ENCODE data around the gene AAMDC. TPM values are rescaled to one million over a fixed set of nuclear protein-coding genes. Genes with fewer than 3 reads are reported as not detected.
"Not testable (repeated sequence)": the region's sequence is repeated elsewhere in the genome, so short reads cannot be mapped to it uniquely, and the experiment has no call there.

AAMDC gene
- total RNA-seq, 1 donor from 2014 or later: 56.4 TPM

DNA sequence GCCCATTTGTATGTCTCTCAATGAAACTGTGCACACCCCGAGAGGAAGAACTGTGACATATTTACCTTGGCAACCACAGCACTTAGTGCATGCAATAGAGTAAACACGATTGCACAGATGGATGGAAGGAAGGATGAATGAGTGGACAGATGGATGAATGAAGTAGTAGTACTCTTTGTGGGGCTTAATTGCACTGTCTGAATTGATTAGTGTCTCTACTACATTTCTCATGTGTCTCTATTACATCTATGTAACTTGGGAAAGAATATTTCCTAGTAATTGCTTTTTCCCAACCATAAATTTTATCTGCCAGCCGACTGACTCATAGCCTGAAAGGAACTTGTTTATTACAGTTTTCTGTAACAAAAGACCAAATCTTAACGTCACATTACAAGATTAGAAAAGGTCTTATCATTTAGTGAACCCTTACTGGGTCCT, 69.7 kb downstream of the AAMDC start:
- Histone ChIP-seq H3K36me3 (peaks cover 13 to 29% of the 10 kb centered on the region in 2 donors), H3K27ac (peak overlapping the region in 1 of 2 donors; percentile 5)
- H3K9me3 ChIP-seq; H3K4me3 ChIP-seq; H3K4me1 ChIP-seq; H3K27me3 ChIP-seq; intact Hi-C loops (cut with DNase I); DNase-seq (ENCODE audit: low spot score in 2 of 2): not testable (repeated sequence)

DNA sequence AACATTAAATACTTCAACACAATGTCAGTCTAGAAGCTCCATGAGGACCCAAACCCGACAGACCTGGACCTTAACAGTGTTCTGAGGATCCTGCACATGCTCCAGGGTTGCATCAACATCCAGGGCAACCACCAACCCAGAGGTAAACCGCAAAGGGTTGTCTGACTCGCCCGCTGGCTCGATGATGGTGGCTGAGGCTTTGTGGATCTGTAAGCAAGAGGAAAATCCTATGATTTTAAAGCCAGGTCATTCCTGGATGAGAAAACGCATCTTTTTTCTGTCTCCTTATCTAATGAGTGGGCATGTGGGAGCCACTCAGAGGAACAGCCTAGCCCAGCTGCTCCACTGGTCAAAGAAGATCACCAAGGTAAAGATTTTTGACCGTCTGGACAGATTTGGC, 70.3 kb downstream of the AAMDC start:
- H3K4me1 ChIP-seq; DNase-seq (ENCODE audit: low spot score in 2 of 2); H3K27me3 ChIP-seq; H3K4me3 ChIP-seq; H3K9me3 ChIP-seq; intact Hi-C loops (cut with DNase I): not testable (repeated sequence)
- H3K36me3 ChIP-seq: peaks cover 7 to 23% of the 10 kb centered on the region in 2 donors
- peak overlapping the region in 1 of 2 donors; percentile 5 for H3K27ac ChIP-seq

DNA sequence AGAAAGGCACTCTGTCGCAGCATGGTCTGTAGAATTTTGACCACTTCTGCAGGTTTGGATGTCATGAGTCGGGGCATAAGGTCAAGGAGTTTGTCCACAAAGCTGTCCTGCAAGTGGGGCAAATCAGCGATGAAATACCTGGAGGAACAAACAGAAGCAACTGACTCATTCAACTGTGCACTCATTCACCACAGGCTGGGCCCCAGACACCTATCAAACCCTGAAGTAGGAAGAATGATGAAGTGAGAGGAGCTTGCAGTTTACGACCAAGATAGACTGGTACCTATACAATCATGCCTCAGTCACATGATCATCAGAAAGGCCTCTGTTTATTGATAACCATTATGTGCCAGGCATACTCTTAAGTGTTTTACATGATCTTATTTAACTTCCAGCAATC, 70.8 kb downstream of the AAMDC start:
- H3K4me3 ChIP-seq; H3K9me3 ChIP-seq; DNase-seq (ENCODE audit: low spot score in 2 of 2); H3K27ac ChIP-seq; intact Hi-C loops (cut with DNase I); H3K4me1 ChIP-seq; H3K27me3 ChIP-seq: not testable (repeated sequence)
- H3K36me3 ChIP-seq: peaks cover 4 to 19% of the 10 kb centered on the region in 2 donors

DNA sequence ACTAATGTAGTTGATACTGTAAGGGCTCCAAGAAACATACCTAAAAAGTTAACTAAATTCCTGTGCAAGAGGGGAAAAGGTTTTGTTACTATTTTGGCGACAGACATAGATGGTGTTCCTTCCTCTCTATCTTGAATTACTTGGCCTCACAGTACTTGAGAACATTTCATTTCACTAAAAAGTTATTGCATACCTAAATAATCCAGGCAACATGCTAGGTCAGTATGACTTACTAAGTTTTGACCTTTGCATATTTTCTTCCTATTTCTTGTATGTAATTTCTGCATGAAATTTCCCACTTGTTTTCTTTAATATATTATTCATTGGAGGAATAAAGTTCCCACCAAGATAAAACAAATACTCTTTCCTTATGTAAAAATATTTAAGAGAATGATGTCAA, 74.0 kb downstream of the AAMDC start:
- intact Hi-C loops (cut with DNase I); H3K9me3 ChIP-seq; DNase-seq (ENCODE audit: low spot score in 2 of 2); H3K4me3 ChIP-seq; H3K27ac ChIP-seq; H3K4me1 ChIP-seq; H3K27me3 ChIP-seq: not testable (repeated sequence)
- peaks cover 9 to 21% of the 10 kb centered on the region in 2 donors for H3K36me3 ChIP-seq

DNA sequence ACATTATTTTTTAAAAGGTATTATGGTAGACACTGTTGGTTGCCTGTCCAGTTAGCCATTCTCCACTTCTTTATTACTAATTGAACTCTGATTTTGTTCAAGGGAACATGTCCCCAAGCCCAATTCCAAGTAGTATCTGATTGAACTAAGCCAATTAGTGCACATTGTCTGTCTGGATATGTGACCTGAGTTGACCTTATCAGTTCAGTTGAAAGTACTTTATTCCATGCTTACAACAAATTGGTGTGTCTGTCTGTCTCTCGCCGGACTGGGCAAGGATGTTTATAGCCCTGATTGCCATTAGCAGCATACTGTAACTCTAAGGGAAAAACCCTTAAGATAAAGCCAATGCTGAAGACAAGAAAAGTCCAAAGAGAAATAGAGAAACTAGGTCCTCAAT, 87.9 kb downstream of the AAMDC start:
- no peak for DNase-seq (ENCODE audit: low spot score in 2 of 2)
- Histone ChIP-seq H3K36me3 (peaks cover 3 to 9% of the 10 kb centered on the region in 2 donors), H3K27ac (no peak overlapping the region), H3K4me1 (no peaks in the 10 kb centered on the region), H3K9me3 (no peaks in the 10 kb centered on the region), H3K27me3 (no peaks in the 10 kb centered on the region), H3K4me3 (no peak overlapping the region)
- TF ChIP-seq, protein P1, sequence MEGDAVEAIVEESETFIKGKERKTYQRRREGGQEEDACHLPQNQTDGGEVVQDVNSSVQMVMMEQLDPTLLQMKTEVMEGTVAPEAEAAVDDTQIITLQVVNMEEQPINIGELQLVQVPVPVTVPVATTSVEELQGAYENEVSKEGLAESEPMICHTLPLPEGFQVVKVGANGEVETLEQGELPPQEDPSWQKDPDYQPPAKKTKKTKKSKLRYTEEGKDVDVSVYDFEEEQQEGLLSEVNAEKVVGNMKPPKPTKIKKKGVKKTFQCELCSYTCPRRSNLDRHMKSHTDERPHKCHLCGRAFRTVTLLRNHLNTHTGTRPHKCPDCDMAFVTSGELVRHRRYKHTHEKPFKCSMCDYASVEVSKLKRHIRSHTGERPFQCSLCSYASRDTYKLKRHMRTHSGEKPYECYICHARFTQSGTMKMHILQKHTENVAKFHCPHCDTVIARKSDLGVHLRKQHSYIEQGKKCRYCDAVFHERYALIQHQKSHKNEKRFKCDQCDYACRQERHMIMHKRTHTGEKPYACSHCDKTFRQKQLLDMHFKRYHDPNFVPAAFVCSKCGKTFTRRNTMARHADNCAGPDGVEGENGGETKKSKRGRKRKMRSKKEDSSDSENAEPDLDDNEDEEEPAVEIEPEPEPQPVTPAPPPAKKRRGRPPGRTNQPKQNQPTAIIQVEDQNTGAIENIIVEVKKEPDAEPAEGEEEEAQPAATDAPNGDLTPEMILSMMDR (IDR thresholded peaks at IDR 0.05): no peak
- intact Hi-C loops (cut with DNase I): no loop called here

DNA sequence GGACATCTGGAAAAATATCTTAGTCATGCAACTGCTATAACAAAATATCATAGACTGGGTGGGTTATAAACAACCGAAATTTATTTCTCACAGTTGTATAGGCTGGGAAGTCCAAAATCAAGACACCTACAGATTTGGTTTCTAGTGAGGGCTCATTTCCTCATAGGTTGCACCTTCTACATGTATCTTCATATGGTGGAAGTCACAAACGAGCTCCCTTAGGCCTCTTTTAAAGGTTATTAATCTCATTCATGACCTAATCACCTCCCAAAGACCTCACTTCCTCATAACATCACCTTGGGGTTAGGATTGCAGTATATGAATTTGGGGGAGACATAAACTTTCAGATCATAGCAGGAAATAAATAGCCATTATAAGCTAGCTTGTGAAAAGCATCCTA, 88.3 kb downstream of the AAMDC start:
- TF ChIP-seq, protein P1 (IDR thresholded peaks at IDR 0.05): no peak
- H3K27me3 ChIP-seq: no peaks in the 10 kb centered on the region
- no peak for DNase-seq (ENCODE audit: low spot score in 2 of 2)
- intact Hi-C loops (cut with DNase I): no loop called here
- peaks cover 3 to 9% of the 10 kb centered on the region in 2 donors for H3K36me3 ChIP-seq
- H3K4me3 ChIP-seq: no peak overlapping the region
- H3K9me3 ChIP-seq: no peaks in the 10 kb centered on the region
- no peaks in the 10 kb centered on the region for H3K4me1 ChIP-seq
- H3K27ac ChIP-seq: no peak overlapping the region

DNA sequence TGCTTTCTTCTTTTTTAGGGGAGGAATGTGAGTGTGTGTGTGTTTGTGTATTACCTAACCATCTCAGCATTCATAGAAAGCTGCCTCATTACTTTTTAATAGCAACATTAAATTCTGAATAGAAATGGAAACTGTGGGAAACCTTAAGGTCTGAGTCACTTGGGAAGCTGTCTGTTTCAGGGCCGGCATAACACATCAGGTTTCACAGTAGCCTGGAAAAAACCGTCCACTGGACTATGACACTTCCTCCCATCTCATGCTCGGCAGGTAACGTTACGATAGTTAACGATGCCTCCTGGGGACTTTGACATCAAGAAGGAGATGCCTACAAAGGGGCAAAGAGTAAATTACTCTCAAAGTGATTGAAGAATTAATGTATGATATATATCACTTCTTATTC, 89.9 kb downstream of the AAMDC start:
- intact Hi-C loops (cut with DNase I); H3K4me1 ChIP-seq; H3K36me3 ChIP-seq; H3K27me3 ChIP-seq; H3K4me3 ChIP-seq; H3K9me3 ChIP-seq; DNase-seq (ENCODE audit: low spot score in 2 of 2): not testable (repeated sequence)
- H3K27ac ChIP-seq: peak overlapping the region; percentile 33 to 67

DNA sequence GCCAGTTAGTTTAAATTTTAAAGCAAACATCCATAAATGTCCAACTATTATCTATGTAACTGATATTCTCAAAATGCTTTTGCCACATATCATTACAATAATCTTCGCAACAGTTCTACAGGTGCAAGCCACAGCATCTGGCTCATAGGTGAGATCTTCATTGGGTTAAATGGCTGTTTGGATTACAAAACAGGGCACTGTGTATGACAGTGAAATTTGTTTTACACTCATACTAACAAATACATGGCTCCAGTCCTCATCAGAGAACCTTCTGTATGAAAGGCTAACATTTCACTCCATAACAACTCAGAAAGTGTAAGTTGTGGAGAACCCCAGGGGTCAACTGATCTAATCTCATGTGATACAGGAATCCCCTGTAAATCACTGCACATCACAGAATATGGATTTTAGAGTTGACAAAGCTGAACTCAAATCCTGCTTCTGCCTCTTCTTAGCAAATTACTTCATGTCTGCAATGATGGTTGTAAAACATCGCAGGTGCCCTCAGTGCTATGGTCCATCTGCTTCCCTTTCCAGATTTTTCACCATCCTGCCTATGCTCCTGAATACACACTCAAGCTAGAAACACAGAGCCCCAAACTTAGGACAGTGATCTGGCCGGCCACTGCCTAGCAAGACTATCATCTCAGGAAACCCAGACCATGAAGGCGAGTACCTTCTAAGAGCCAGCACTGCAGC, 92.8 kb downstream of the AAMDC start:
- H3K27me3 ChIP-seq; H3K27ac ChIP-seq; H3K4me1 ChIP-seq; H3K36me3 ChIP-seq; intact Hi-C loops (cut with DNase I); H3K9me3 ChIP-seq; H3K4me3 ChIP-seq; DNase-seq (ENCODE audit: low spot score in 2 of 2): not testable (repeated sequence)

DNA sequence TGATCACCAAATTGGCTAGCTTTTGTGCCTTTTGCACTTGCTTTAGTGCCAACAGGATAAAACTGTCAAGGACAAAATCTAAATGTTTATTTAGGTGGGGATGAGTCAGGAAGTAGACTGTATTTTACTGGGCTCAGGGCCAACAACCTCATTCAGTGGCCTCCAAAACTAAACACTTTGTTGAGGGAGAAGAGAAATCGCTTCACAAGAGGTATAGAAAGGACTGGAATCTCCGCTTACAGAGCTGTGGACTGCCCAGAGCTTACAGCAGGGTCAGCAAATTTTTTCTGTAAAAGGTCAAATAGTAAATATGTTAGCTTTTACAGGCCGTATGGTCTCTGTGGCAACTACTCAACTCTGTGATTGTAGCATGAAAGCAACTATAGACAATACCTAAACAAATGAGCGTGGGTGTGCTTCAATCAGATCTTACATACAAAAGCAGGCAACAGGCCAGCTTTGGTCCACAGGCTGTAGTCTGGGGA, 93.4 kb downstream of the AAMDC start:
- DNase-seq (ENCODE audit: low spot score in 2 of 2); intact Hi-C loops (cut with DNase I); H3K4me1 ChIP-seq; H3K36me3 ChIP-seq; H3K27me3 ChIP-seq; H3K27ac ChIP-seq; H3K4me3 ChIP-seq; H3K9me3 ChIP-seq: not testable (repeated sequence)

DNA sequence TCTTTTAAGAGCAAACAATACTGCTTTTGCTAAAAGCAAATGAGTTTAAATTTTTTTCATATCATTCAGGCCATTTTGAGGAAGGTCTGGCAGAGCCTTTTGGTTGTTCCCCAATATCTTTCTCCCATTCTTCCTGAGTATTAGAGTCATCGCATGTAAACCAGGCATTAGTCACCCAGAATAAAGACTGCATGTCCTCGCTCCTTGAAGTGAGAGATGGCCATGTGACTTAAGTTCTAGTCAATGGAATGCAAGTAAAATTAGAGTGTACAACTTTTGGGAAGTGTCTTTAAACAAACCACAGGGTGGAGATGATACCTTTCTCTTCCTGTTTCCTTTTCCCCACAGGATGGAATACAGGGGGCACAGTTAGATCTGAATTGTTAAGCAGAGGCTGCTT, 96.8 kb downstream of the AAMDC start:
- H3K4me3 ChIP-seq; intact Hi-C loops (cut with DNase I); H3K27me3 ChIP-seq; H3K27ac ChIP-seq; H3K9me3 ChIP-seq; H3K4me1 ChIP-seq; DNase-seq (ENCODE audit: low spot score in 2 of 2): not testable (repeated sequence)
- H3K36me3 ChIP-seq: peaks cover 10 to 14% of the 10 kb centered on the region in 2 donors
